ENCODE data around the gene PSMA8.

- no peak for TF ChIP-seq YY1 (IDR thresholded peaks at IDR 0.05; ENCODE audit: insufficient read depth, insufficient read length)
- no peak for TF ChIP-seq ZNF274 (IDR thresholded peaks at IDR 0.05; ENCODE audit: low read depth, low read length)
- TF ChIP-seq SUZ12 (IDR thresholded peaks at IDR 0.05; ENCODE audit: extremely low read depth, insufficient read depth, insufficient read length): no peak
Measured at GRCh38 chr18:26085056-26085455, 48.6 kb upstream of the PSMA8 start.
